NK-92 (cell line): ENCODE measurements around the gene B4GALNT3.

Experiments
- DNase-seq: peaks from one replicate; lab custom pipeline; 2025; ENCODE audit not compliant: unreplicated experiment; lab: John Stamatoyannopoulos, UW

B4GALNT3 gene

DNA sequence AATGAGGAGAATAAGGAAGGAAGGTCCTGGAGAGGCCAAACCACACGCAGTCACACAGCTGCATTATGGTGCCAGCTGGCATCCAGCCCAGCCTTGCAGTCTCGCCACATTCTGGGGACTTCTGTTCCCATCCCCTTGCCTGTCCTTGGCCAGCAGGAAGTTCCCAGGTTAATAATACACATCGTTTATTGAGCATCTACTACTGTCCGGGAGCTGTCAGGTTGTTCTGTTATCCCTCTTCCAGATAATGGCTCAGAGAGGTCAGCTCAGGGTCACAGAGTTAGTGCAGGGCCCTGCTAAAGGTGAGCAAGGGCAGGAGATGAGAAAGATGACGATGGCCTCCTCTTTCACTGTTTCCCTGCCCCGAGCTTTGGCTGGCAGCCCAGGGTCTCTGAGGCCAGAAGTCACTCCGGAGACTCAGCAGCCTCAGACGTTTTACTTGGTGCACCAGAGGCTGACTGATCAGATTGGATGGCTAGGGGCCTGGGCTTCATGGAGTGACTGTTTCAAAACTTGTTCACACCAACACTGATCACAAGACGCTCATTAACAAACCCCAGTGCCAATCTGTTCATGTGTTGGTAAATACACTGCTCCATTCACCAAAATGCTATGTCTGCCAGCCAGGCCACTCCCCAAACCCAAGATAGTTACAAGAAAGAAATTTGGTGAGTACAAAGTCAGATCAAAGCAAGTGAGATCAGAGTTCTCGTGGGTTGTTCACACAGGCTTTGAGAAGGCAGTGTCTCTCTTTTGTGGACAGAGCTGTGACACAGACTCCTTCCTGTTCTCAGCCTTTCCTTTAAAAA lies 79.2 kb downstream of the B4GALNT3 start:
- no peak for DNase-seq

DNA sequence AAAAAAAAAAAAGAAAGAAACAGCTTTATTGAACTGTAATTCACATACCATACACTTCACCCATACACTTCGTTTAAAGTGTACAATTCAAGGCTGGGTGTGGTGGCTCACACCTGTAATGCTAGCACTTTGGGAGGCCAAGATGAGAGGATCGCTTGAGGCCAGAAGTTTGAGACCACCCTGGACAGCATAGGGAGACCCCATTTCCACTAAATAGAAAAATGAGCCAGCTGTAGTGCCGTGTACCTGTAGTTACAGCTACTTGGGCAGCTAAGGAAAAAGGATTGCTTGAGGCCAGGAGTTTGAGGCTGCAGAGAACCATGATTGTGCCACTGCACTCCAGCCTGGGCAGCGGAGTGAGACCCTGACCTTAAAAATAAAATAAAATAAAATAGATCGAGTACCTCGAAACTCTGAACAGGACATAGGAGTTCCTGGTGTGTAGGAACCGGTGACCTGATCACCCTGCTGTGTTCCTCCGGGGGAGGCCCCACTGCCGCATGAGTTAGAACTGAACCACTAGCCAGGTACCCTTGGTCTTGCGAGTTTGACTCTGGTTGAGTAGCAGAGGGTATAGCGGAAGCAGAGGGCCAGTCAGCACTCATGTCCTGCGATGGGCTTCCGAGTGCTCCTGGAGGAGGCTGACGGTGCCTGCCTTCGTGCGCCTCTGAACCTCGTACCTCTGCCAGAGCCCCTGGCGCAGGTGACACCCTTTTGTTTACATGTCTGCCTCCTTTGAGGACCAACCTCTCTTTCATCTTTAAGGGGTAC lies 80.0 kb downstream of the B4GALNT3 start:
- no peak for DNase-seq

DNA sequence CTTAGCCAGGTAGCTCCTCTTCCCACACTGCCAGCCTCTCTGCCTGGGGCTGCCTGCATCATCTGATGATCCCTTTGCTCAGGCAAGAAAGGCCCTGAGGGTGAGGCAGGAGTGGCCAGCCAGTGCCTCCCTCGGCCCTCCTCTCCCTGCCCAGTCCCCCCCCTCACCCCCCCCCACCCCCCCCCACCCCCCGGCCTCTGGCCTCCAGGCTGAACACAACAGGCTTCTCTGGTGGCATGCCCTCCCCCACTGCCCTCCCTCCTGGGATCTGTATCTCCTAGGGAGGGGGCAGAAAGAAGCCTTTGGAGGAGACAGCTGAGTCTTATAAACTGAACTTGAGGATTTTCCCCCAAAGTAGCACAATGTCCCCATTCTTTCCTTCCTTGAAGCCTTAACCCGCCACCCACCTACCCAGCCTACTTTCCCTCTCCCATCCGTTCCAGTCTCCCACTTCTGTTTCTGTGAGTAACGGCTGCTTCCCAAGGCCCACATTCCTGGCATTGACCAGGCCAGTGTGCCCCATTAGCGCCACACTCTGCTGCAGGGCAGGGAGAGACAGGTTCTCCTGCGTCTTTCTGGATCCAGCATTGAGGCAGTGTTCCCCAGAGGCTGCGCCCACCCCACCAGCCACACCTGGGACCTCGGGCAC lies 82.1 kb downstream of the B4GALNT3 start:
- DNase-seq: no peak

DNA sequence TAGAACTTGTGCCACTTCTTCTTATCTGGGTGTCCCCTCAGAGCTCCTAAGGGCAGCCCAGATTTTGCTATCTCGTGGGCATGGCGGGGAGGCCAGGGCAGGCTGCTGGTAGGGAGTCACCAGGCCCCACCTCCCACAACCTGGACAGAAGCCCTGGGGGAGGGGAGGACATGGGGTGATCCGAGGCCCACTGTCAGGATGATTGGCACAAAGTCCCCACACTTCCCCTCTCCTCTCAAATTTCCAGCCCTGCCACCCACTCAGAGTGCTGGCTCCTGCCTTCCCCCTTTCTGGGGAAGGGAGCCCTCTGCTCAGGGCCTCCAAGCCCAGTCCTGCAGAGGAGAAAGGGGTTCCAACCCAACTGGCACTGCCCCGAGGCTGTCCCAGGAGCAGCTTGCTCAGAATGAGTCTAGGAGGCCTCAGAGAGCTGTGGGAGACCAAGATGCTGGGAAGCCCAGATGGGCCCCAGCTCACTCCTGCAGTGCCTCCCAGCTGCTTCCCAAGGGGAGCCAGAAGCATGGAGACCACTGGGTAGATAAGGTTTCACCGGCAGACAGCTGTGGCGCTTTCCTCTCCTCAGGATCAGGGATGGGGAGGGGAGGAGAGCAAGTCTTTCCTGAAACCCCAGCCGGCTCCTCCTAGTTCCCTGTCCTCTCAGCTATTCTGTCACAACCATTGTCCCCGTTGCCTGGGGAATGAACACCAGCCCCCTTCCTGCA lies 82.8 kb downstream of the B4GALNT3 start:
- DNase-seq: no peak

DNA sequence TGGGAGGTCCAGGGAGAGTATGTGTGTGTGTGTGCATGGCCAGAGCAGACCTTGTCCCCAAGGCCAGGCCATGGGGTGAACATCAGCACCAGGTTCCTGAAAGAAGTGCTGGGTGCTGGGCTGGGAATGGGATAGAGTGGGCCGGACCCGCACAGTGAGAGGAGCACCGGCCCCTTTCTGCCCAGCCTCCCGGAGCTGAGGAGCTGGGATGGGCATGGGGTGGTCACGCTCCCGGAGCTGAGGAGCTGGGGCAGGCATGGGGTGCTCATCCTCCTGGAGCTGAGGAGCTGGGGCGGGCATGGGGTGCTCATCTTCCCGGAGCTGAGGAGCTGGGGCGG lies 83.3 kb downstream of the B4GALNT3 start:
- DNase-seq: no peak

DNA sequence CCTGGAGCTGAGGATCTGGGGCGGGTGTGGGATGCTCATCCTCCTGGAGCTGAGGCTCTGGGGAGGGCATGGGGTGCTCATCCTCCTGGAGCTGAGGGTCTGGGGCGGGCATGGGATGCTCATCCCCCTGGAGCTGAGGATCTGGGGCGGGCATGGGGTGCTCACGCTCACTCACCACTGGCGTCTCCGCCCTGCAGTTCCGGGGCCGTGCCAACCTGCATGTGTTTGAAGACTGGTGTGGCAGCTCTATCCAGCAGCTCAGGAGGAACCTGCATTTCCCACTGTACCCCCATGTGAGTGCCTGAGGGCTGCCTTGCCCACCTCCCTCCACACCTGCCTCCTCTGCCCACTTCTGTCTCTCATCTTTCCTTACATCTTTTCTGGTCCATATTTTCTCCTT lies 84.4 kb downstream of the B4GALNT3 start:
- DNase-seq: no peak

DNA sequence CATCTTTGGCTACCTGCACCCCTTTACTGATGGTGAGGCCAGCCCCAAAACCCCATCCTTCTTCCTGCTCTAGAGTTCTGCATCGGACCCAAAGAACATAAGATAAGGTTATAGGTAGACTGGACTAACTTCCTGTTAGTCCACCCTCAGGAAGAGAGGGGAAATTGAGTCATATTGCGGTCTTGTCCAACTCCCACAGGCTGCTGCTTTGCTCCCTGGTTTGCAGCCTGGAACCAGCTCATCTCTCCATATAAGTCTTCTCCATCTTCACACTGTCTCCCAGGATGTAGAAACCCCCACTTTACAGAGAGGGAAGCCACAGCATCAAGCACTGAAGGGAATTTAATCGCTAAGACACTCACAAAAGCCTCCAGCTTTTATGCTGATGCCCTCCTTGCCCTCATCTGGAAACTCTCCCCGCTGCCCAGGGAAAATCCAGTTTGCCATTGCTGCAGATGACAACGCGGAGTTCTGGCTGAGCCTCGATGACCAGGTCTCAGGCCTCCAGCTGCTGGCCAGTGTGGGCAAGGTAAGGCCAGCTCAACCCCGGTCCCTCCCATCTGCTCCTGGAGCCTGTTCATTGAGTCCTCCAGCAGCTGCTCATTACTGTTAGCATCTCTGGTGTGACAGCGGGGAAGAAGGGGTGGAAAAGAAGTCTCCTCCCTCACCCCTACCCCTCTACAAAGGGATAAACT lies 85.3 kb downstream of the B4GALNT3 start:
- DNase-seq: no peak

DNA sequence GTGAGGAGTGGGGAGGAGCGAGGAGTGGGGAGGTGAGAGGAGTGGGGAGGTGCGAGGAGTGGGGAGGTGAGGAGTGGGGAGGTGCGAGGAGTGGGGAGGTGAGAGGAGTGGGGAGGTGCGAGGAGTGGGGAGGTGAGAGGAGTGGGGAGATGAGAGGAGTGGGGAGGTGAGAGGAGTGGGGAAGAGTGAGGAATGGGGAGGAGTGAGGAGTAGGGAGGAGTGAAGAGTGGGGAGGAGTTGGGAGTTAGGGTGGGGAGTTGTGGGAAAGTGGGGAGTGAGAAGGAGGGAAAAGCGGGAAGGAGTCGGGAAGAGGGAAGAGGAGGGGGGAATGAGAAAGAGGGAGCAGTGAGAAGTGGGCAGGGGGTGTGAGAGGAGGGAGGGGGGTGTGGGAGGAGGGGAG lies 86.1 kb downstream of the B4GALNT3 start:
- no peak for DNase-seq

DNA sequence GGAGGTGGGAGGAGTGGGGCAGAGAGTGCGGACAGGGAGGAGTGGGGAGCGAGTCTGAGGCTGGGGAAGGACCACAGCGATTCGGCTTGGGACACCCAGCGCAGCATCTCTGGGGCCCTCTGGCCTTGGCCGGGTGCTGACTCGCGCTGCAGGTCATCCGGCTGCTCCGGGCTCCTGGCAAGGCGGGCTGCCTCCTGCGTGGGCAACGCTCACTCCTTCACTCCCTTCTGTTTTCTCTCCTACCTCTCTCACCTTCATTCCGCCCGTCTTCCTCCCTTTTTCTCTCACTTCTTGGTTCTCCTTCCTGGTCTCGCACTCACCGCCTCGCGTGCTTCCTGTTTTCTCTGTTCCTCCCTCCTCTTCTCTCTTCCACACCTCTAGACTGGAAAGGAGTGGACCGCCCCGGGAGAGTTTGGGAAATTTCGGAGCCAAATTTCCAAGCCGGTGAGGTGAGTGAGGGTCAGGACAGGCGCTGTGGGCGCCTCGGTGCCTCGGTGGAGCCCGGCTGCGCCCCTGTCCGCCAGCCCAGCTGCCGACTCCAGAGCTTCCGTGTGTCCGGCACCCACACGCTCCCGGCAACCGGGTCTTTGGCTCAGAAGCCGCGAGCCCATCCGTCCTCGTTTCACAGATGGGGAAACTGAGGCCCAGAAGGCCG lies 86.7 kb downstream of the B4GALNT3 start:
- no peak for DNase-seq

DNA sequence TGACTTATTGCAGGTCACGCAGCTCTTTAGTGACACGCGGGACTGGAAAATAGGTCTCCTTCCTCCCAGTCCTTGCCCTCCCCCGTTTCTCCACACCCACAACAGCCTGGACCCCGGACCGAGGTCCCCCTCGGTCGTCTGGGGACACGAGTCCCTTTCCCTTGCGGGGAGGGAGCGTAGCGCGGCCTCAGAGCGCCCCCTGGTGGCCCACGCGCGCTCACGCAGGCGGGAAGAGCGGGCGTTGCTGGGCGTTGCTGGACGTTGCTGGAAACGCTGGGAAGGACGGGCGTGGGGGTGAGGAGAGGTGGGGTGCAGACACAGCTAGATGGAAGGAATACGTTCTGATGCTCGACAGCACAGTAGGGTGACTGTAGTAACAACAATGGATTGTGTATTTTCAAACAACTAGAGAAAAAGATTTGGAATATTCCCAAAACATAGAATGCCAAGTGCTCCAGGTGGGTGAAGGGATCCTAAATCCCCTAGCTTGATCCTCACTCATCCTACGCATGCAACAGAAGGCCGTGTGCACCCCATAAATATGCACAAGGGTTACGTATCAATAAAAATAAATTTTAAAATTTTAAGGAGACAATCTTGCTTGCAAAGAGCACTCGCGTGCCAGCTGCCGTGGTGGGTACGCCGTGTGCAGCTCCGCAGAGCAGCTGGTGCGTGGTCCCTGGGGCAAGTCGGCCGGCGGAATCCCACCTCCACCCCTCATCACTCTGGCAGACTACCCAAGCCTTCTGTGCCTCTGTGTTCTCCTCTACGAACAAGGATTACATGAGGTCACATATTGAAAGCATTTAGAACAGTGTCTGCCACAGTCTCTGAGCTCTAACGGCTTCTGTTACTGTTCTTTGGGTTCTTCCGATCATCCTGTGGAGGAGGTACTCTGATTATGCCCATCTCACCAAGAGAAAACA lies 87.4 kb downstream of the B4GALNT3 start:
- no peak for DNase-seq

DNA sequence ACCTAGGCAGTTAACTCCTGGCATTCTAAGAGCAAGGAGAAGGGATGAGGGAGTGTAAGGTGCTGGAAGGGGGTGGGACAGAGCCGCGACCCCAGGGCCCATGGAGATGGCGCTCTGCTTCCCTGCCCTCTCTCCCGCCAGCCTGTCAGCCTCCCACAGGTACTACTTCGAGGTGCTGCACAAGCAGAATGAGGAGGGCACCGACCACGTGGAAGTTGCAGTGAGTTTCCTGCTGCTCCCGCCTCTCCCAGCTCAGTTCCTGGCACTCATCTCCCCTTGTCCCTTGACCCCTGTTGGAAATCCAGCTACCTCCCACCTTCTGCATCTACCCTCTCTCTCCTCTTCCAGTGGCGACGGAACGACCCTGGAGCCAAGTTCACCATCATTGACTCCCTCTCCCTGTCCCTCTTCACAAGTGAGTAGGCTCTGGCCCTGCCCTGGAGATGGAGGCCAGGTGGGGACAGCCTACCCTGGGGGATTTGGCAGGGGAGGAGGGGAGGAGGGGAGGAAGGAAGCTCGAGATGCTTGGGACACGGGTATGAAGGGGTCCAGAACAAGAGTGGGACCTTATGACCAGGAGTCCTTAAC lies 88.2 kb downstream of the B4GALNT3 start:
- DNase-seq: no peak

DNA sequence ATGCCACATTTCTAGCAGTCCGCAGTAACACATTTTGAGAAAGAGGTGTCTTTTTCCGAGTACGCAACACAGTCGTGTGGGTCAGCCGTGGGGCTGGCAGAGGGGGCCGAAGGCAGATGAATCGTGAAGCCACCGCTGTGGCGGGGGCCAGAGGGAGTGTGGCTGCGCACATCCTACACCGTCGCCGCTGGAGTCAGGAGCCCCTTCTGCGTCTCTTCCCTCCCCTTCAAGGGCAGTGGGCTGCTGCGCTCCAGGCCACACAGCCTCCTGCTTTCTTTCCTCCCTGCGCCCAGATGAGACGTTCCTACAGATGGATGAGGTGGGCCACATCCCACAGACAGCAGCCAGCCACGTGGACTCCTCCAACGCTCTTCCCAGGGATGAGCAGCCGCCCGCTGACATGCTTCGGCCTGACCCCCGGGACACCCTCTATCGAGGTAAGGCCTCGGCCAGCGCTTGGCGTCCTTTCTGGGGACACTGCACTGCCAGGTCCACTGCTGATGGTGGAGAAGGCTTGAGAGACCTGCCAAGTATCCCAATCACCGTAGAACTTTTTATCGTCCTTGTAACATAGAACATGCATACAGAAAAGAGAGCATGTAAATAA lies 89.8 kb downstream of the B4GALNT3 start:
- no peak for DNase-seq

DNA sequence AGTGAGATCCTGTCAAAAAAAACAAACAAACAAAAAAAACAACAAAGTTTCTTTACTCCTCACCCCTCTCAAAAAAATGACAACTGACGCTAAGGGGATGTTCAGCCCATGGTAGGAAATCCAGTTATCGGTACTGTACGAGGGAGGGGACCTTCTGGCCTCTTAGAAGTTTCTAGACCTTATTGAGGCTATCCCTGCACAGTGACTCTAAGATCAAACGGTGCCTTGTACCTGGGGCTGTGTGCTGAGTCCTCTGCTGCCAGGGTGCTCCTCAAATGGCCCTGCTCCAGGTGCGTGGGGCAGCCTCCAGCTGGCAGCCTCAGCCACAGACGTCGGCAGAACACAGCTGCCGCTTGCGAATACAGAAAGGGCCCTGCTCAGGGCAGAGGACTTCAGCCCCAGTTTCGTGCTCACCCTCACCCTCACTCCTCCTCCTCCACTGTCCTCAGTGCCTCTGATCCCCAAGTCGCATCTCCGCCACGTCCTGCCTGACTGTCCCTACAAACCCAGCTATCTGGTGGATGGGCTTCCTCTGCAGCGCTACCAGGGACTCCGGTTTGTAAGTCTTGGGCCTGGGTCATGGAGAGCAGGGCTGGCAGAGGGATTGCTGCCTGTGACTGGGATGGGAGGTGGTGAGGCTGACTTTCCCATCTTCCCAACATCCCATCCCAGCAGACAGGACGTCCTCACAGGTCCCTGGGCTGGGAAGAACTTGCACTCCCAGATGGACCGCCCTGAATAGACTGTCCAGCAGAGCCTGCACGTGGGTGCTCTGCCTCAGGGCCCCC lies 90.9 kb downstream of the B4GALNT3 start:
- DNase-seq: no peak

DNA sequence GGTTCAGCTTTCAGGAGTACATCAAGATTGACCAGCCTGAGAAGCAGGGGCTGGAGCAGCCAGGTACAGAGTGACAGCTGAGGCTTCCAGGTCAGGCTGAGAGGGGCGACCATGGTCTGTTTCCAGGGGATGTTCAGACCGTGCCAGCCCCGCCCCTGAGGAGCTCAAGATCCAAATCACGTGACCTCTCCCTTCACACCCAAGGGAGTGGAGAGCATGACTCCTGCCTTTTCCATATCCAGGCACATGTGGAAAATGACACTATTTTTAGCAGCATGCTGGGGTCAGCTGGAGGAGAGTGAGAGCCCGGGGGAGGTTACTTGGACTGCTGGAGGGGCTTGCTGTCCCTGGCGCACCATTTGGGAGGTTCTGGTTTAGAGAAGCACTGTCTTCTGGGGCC lies 92.7 kb downstream of the B4GALNT3 start:
- no peak for DNase-seq

DNA sequence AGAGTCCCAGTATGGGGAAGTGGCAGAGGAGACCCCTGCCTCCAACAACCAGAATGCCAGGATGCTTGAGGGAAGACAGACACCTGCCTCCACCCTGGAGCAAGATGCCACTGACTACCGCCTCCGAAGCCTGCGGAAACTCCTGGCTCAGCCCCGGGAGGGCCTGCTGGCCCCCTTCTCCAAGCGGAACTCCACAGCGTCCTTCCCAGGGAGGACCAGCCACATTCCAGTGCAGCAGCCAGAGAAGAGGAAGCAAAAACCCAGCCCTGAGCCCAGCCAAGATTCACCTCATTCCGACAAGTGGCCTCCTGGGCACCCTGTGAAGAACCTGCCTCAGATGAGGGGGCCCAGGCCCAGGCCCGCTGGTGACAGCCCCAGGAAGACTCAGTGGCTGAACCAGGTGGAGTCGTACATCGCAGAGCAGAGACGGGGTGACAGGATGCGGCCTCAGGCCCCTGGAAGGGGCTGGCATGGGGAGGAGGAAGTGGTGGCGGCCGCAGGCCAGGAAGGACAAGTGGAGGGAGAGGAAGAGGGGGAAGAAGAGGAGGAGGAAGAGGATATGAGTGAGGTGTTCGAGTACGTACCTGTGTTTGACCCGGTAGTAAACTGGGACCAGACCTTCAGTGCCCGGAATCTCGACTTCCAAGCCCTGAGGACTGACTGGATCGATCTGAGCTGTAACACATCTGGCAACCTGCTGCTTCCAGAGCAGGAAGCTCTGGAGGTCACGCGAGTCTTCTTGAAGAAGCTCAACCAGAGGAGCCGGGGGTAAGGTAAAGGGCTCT lies 93.7 kb downstream of the B4GALNT3 start:
- no peak for DNase-seq

DNA sequence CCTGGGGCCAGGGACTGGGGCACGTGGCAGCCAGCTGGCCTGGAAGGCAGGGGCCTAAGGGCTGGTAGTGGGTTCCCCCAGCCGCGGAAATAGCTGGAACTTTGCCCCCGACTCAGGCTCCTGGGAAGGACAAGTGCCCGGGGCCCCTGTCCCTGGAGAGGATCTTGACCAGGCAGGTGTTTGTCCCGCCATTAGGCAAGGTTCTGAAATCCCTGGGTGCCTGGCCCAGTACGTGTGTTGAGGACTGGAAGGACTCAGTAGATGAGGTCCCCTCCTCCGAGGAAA lies 94.2 kb downstream of the B4GALNT3 start:
- DNase-seq: no peak

DNA sequence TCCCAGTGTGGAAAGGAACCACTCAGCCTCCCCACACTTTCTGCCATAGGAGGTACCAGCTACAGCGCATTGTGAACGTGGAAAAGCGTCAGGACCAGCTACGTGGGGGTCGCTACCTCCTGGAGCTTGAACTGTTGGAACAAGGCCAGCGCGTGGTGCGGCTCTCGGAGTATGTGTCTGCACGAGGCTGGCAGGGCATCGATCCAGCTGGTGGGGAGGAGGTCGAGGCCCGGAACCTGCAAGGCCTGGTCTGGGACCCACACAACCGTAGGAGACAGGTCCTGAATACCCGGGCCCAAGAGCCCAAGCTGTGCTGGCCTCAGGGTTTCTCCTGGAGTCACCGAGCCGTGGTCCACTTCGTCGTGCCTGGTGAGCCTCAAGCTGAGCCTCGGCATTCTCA lies 96.8 kb downstream of the B4GALNT3 start:
- no peak for DNase-seq
